GM12878 (cell line): Measurements from ENCODE around the gene RERE.

Source experiments
- CHD2 ChIP-seq: IDR thresholded peaks from 2 replicates; pipeline ENCODE4 v1.6.1; 2011; ENCODE audit warnings: low read depth, low read length, improper control_type of control experiment, borderline replicate concordance
- CREB1 ChIP-seq: IDR thresholded peaks from 2 replicates; pipeline ENCODE4 v1.6.1; 2012; ENCODE audit warnings: low read depth, mild to moderate bottlenecking, inconsistent platforms
- CTCF ChIP-seq, 3 experiments: IDR thresholded peaks in 2 of 3; conservative IDR thresholded peaks in 1 of 3; 2 replicates each; pipeline ENCODE4 v1.5.1; 2011; ENCODE audit warnings: low read depth in 3 of 3, low read length in 3 of 3, mild to moderate bottlenecking in 3 of 3, control low read depth in 2 of 3, moderate library complexity in 2 of 3, inconsistent platforms in 1 of 3, mixed read lengths in 1 of 3; ENCODE audit not compliant: control insufficient read depth in 2 of 3, insufficient read depth in 1 of 3; ENCODE audit errors: extremely low read depth in 1 of 3
- EP300 ChIP-seq, 2 experiments: fragments of 150-350 bp in 1 of 2; IDR thresholded peaks; 2 replicates each; pipeline ENCODE4 v1.6.1; 2011 to 2012; ENCODE audit warnings: low read depth in 2 of 2, low read length in 2 of 2, borderline replicate concordance in 1 of 2, improper control_type of control experiment in 1 of 2, inconsistent platforms in 1 of 2; ENCODE audit not compliant: control insufficient read depth in 1 of 2
- ETV6 ChIP-seq, 2 experiments: fragments of 450-650 bp in 1 of 2; IDR thresholded peaks in 1 of 2; conservative IDR thresholded peaks in 1 of 2; 2 replicates each; pipeline ENCODE4 v1.6.1; 2014; ENCODE audit warnings: antibody characterized with exemption in 1 of 2, borderline replicate concordance in 1 of 2, low read depth in 1 of 2, mild to moderate bottlenecking in 1 of 2, moderate library complexity in 1 of 2
- JUNB ChIP-seq: IDR thresholded peaks from 2 replicates; pipeline ENCODE4 v1.6.1; 2016; ENCODE audit warnings: antibody characterized with exemption, mild to moderate bottlenecking
- JUND ChIP-seq: IDR thresholded peaks from 2 replicates; pipeline ENCODE4 v1.6.1; 2012; ENCODE audit warnings: low read depth, mild to moderate bottlenecking, low read length, improper control_type of control experiment, moderate library complexity
- MLLT1 ChIP-seq: fragments of 450-650 bp; IDR thresholded peaks from 2 replicates; pipeline ENCODE4 v1.6.1; 2016; ENCODE audit warnings: mild to moderate bottlenecking
- POLR2A ChIP-seq: IDR thresholded peaks from 2 replicates; pipeline ENCODE4 v1.6.1; 2011; ENCODE audit warnings: low read depth, mild to moderate bottlenecking, low read length
- SMARCA5 ChIP-seq: fragments of 450-650 bp; IDR thresholded peaks from 2 replicates; pipeline ENCODE4 v1.6.1; 2017; ENCODE audit warnings: mild to moderate bottlenecking
- SP1 ChIP-seq: IDR thresholded peaks from one replicate; pipeline ENCODE4 v1.6.1; 2011; ENCODE audit warnings: low read depth, low read length
- SRF ChIP-seq, 2 experiments: IDR thresholded peaks; 2 replicates each; pipeline ENCODE4 v1.6.1; 2011; ENCODE audit warnings: low read depth in 2 of 2, low read length in 2 of 2, mild to moderate bottlenecking in 1 of 2, moderate library complexity in 1 of 2
- ZBED1 ChIP-seq: IDR thresholded peaks from 2 replicates; pipeline ENCODE4 v1.6.1; 2016; ENCODE audit warnings: borderline replicate concordance
- ZNF207 ChIP-seq: fragments of 450-650 bp; IDR thresholded peaks from 2 replicates; pipeline ENCODE4 v1.6.1; 2014; ENCODE audit warnings: antibody characterized with exemption, mild to moderate bottlenecking, borderline replicate concordance

DNA sequence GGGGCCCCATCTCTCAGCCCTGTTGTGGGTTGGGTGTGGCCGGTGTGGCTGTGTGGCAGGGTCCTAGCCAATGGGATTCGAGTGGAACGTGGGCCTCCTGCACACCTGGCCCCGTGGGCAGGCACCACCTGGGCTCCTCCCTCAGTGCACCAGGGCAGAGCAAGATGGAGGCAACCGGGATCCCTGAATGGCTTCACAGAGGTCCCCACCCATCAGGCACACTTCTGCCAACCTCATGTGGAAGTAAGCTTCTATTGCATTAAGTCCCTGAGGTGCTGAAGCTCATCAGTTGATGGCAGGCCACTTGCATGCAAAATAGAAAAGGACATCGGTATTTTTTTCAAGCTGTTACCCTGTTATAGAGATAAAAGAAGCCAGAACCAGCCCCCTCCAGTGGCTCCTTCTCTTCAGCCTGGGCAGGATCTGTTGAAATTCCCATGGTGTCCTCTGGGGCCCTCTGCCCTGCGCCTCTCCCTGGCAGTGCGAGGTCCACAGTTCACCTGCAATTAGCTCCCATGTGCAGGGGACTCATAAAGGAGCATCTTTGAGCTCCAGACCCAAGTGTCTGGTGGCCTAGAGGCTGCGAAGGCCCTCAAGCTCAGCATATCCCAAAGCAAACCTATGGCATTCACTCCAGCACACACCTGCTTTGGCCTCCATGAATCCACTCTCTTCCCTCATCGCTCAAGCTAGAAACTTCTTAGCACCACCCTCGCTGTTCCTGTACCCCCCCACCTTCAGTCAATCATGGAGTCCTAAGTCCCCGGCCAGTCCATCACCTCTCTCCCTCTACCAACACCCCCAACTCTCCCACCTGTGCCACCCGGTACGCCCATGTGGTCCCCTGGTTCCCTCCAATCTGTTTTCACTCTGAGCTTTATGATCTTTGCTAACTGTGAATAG lies 501.6 kb downstream of the RERE start:
- no peak for TF ChIP-seq CTCF (IDR thresholded peaks at IDR 0.05 in 2 of 3, conservative IDR thresholded peaks at IDR 0.05 in 1 of 3; ENCODE audit: control insufficient read depth in 2 of 3, extremely low read depth in 1 of 3, insufficient read depth in 1 of 3, low read depth in 3 of 3, low read length in 3 of 3)
- TF ChIP-seq EP300 (IDR thresholded peaks at IDR 0.05; ENCODE audit: borderline replicate concordance in 1 of 2, control insufficient read depth in 1 of 2, low read depth in 2 of 2, low read length in 2 of 2): no peak
- TF ChIP-seq MLLT1: no peak
- no peak for TF ChIP-seq JUNB
- no peak for TF ChIP-seq SMARCA5
- no peak for TF ChIP-seq CREB1
- TF ChIP-seq CHD2: no peak
- TF ChIP-seq SP1: no peak
- TF ChIP-seq JUND: no peak
- no peak for TF ChIP-seq ZNF207
- TF ChIP-seq POLR2A: no peak
- TF ChIP-seq ETV6 (conservative IDR thresholded peaks at IDR 0.05 in 1 of 2, IDR thresholded peaks at IDR 0.05 in 1 of 2; ENCODE audit: borderline replicate concordance in 1 of 2, low read depth in 1 of 2): no peak
- TF ChIP-seq SRF (IDR thresholded peaks at IDR 0.05; ENCODE audit: low read depth in 2 of 2, low read length in 2 of 2): no peak
- no peak for TF ChIP-seq ZBED1
